ENCODE results near the gene SEPTIN3. TPM values are rescaled to one million over a fixed set of nuclear protein-coding genes. Genes with fewer than 3 reads are reported as not detected.

SEPTIN3 gene, protein sequence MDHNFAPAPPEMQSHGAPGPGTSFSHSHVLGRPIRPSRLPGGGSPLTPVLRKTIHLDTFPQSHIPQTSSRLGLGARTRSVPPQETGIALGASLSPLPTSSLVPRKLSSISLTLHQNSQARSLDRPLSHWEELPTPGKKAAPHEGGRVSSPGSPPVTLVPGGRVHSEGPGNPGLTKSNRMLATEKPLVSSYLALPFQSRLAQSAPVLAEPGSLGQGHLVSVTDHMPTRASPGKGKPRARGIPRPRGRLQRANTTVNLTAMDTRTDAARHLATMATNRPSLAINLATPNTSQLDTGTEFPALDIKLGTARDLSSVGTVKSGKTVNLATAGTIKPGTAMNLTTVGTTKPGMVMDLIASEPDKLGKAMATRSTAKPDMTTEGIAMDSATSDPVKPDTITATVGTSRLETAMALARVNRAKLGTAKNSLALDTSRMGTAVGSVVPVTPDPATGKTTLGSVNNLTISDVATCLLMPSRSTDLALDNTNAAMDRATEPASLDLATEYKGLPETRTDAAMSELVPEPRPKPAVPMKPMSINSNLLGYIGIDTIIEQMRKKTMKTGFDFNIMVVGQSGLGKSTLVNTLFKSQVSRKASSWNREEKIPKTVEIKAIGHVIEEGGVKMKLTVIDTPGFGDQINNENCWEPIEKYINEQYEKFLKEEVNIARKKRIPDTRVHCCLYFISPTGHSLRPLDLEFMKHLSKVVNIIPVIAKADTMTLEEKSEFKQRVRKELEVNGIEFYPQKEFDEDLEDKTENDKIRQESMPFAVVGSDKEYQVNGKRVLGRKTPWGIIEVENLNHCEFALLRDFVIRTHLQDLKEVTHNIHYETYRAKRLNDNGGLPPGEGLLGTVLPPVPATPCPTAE
- 1 to 10 TPM in 9 of 12 donors, under 1 TPM in 2, not detected in 1; 0.60 to 4.3 (median 1.2) TPM for polyA plus RNA-seq (ENCODE audit: insufficient read length in 12 of 12)
- long read RNA-seq, donor 1: 0 reads
- long read RNA-seq, donor 2: 0 reads
- long read RNA-seq, donor 3: 0 reads
- long read RNA-seq, donor 4: 0 reads
- long read RNA-seq, donor 5, partial matches to known transcripts: 0 of 1 reads
- long read RNA-seq, donor 5, other reads (novel, unspliced or antisense): 0 of 1 reads
- long read RNA-seq, donor 6: 0 reads
- long read RNA-seq, donor 7: 0 reads
- long read RNA-seq, donor 8: 0 reads
- long read RNA-seq, donor 9: 0 reads
- long read RNA-seq, donor 10: 0 reads
- long read RNA-seq, donor 11, full-length matches to known transcripts: 2 of 2 reads
- long read RNA-seq, donor 11, partial matches to known transcripts: 0 of 2 reads
- long read RNA-seq, donor 11, other reads (novel, unspliced or antisense): 0 of 2 reads

DNA sequence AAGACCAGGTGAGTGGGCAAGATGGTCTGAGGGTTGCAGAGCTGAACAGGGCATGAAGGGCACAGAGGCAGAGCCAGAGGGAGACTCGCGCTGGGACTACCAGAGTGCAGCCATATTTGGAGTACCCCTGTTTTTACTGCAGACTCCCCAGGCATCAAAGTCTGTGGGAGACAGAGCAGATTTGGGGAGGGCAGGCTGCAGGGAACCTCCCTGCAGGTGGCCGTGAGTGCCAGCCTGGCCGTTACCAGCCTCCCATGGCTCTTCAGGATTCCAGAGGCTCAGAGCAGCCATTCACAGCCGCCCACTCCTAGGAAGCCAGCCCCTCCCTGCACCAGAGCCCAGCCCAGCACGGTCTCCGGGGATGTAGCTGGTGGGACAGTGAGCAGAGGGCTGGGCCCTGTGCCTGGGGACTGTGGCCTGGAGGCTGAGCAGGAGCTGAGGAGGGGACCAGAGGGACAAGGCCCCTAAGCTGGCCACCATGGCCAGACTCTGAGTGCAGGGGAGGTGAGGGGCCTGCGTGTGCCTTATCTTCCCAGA is at the start of gene SEPTIN3:
TSS of gene SEPTIN3 (plus strand) at position 334 of the 537 bp plus-strand sequence. CDS start 2,050 bp downstream, outside the sequence.
- DNase-seq: no peak

DNA sequence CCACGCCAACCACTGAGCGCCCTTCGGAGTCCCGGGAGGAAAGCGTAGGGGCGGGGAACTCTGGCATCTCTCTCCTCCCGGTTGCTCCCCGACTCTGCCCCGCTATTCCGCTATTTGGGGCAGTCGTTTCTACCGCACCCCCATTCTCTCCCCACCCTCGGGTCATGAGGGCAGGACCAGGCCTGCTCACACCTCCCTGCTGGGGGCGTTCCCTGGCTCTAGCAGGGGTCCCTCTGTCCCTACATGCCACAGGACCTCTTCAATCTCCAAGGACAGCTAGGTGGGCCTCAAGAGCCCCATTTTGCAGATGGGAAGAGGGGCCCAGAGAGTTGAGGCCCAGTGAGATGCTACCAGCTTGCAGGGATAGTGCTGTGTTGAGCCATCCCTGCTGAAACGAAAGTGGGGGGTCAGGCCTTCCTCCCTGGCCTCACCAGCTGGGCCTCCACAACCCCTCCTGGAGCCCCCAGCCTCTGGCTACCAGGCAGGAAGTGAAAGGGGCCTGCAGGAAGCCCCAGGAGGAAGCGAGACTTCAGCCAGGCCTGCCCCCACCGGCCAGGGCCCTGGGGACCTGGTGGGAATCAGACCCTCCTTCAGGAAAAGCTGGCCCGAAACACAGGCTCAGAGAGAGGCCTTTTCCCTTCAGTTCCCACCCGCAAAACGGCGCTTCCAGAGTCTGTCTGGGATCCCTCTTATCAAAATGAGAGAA is 48.8 kb upstream of the SEPTIN3 start:
- DNase-seq: no peak

DNA sequence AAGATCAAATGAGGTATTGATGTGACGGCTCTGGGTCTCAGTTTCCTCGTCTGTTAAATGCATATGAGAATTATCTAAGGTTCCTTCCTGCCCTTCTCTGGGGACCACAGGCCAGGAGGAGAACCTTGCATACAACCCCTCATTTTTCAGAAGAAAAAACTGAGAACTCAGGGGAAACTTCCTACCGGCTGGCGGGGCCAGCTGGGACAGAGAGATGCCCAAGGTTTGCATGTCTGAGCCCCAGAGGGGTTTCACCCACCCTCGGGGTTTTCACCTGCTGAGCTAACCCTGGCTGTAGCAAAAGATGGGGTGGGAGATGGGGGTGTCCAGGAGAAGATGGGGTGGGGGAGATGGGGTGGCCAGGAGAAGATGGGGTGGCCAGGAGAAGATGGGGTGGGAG is 46.9 kb upstream of the SEPTIN3 start:
- DNase-seq: no peak

DNA sequence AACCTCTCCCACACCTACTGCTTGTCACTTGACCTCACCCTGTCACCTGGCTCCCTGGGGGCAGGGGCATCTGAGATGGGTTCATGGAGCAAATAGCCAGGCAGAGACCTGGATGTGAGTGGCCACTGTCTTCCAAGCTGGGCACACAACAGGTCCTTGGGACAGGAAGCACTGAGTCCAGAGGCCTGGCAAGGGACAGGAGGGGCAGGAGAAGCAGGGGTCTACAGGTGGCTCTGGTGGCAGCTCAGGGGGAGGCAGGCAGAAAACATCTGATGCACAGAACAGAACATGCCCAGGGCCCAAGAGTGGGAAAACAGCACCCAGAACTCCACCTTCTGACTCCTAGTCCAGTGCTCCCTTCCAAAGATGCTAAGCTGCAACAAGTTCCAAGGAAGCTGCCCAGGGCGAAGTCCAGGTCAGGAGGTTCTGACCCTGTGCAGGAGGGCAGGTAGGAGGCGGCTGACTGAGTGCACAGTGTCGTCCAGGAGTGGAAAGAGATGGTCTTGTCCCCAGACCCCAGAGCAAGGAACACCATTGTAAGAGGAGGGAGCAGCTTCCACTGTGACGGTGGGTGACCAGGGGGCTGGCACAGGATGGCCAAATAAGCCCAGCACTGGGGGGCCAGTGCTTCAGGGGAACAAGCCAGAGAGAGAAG is 46.2 kb upstream of the SEPTIN3 start:
- no peak for DNase-seq

DNA sequence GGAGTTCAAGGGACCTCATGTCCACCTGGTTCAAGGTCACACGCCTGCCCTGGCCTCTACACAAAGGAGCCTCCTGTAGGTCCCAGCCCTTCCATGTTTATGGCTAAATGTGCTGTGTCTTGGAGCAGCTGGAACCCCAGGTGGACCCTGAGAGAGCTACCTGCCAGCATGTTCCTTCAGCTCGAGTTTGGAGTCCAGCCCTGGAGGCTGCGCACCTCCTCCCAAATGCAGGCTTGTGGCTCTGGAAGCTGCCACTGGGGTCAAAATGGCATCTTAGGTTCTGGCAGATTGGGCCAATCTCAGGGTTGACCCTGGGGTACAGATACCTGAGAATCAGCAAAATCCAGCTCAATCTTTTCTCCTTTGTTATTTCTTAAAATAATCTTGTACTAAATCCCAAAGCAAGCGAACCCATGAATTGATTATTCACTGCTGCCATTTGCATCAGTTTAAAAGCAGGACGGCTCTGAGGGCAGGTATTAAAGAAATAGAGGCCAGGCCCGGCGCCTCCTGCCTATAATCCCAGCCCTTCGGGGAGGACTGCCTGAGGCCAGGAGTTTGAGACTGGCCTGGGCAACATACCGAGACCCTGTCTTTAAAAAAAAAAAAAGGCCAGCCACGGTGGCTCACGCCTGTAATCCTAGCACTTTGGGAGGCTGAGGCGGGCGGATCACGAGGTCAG is 45.5 kb upstream of the SEPTIN3 start:
- DNase-seq: no peak

DNA sequence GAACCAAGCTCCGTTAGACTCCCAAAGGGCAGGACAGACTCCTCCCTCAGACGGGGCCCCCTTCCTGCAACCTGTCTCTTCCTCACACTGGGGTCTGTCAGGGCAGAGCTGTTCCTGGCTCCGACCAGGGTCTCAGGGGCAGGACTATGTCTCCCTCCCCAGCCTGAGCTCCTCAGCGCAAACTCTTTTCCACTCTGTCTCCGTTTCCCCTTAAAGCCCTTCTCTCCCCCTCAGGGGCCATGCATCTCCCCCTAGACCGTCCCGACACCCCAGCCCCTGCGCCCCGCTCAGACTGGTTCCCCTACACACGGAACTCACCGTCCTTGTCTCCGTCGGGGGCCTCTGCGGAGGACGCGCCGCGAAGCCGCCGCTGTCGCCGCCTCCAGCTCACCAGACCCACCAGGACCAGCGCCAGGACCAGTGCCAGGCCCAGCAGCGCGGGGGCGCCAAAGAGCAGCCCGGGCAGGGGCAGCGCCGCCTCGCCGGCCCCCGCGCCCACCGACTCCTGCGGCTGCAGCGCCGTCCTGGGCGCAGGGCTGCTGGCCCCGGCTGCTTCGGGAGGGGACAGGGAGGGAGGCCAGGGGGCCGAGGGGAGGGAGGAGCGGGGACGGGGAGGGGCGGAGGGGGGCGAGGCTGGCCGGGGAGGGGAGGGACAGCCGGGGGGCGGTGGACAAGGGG is 43.3 kb upstream of the SEPTIN3 start:
- DNase-seq: no peak

DNA sequence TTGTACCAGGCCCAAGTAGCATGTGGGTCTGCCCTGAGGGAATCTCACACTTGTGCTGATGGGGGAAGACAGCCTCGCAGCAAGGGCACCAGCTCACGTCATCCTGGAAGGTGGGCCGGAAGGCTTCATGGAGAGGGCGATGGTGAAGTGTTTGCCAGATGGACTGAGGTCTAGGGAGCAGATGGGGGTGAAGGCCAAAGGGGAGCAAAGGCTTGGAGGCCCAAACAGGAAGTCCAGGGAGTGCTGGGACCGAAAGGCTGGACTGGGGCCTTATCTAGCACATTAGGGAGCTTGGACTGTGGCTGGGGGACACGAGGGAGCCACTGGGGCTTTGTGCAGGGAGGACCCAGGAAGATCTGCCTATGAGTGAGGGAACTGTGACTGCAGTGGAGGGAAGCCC is 41.4 kb upstream of the SEPTIN3 start:
- no peak for DNase-seq

DNA sequence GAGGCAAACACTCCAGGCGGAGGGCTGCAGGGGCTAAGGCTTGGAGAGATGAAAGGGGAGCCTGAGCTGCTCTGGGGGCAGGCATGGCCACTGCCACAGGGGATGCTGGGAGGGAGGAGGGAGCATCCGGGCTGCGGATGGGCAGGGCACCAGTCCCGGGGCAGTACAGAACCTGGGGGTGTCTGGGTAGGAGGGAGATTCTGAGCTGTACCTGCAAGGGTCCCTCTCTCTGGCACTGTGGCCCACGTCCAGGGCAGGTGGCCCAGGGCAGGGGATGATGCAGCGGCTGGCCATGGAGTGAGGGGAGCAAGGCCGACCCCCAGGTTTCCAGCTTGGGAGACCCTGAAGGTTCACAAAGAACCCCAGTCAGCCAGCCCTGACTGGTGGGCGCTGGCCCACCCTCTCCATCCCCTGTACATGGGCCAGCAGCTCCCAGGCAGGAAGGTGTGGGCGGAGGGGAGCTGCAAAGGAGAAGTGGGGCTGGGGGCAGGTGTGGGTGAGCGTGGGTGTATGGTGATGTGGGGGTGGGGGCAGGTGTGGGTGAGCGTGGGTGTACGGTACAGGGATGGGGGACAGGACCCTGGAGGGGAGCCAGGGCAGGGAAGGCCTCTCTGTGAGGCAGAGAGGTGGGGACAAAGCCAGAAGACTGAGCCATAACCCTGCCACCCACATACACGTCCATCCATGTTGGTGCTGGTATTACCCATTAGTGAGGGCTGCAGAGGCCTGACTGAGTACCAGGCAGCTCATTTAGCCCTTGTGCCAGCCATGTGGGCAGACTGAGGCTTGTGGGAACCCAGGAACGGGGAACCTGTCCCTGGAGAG is 40.4 kb upstream of the SEPTIN3 start:
- no peak for DNase-seq

DNA sequence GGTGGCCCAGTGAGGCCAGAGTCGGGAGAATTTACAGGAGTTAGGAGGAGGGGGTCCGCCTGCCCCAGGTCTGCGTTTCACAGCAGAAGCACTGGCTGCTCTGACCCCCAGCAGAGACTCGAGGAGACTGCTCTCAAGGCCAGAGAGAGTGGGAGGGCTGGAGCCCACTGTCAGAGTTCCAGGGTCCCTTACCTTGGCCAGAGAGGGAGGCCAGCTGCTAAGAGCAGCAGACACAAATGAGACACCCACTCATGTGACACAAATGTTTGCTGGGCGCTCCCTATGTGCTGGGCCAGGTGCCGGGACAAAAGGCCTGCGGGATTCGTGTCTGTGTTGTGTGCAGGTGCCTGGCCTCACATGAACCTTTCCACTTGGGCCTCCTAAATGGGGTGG is 39.8 kb upstream of the SEPTIN3 start:
- no peak for DNase-seq

DNA sequence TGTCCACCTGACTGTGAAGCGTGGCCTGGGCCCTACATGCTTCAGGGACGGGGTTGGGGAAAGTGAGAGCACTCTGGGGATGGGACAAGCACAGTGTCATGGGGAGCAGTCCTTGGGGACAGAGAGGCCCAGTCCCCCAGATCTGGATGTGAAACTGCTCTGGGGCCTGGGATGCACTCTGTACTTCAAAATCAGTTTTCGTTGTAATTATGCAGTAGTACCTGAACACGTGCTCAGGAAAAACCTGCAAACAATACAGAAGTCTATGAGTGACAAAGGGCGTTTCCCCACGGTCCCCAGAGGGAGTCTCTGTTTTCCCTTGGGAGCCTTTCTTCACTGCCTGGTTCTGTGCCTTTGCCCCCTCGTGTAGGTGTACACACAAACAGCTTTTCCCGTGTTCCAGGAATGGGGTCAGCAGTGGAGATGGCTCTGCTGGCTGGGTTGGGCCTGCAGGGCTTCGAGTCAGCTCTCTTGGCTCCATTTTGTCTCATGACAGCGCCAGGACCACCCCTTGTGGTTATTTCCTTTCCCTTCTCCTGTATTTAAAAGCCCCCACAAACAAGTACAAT is 37.5 kb upstream of the SEPTIN3 start:
- no peak for DNase-seq

DNA sequence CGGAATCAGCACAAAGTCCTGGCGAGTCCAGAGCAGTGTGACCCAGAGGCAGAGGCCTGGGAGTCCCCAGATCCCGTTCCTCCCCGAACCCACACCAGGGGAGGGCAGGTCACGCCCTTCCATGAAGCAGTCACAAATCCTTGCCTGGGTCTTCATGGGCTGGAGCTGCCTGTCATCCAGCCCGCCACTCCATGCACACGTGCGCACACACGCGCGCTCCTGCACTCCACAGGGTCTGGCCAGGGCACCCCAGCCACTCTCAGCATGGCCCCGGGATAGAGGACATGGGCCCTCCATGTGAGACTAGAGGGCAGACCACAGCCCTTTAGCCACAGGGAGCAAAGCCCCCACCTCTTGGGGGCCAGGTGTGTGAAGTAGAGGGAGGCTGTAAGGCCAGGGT is 36.9 kb upstream of the SEPTIN3 start:
- DNase-seq: no peak

DNA sequence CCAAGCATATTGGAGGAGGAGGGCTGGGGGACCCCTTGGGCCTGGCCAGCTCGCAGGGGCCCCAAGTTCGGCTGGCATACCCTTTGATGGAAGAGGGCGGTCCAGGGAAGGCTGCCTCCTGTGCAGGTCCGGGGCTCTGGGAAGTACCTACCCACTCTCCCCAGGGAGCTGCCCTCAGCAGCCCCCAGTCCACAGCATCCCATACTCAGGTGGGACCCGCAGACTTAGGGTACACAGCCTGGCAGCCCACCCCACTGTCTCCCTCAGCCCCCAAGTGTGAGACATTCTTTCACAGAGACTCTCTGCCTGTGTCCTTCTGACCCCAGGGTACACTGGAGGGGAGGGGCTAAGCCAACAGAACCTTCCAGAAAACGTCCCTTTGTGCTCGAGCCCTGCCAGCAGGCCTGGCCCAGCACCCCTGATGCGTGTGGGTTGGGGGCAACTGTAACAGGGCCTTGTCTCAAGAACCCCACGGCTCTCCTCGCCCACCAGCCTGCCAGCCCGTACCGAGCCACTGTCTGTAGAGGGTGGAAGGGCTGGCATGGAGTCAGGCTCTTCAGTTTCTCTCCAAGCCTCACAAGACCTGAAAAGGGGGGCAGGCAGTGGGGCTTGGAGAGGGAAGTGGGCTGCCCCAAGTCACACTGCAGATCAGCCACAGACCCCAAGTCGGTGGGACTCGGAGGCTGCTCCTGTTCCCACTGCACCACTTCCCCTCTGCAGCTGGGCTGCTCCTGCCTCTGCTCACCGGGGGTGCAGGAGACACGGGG is 35.6 kb upstream of the SEPTIN3 start:
- DNase-seq: no peak

DNA sequence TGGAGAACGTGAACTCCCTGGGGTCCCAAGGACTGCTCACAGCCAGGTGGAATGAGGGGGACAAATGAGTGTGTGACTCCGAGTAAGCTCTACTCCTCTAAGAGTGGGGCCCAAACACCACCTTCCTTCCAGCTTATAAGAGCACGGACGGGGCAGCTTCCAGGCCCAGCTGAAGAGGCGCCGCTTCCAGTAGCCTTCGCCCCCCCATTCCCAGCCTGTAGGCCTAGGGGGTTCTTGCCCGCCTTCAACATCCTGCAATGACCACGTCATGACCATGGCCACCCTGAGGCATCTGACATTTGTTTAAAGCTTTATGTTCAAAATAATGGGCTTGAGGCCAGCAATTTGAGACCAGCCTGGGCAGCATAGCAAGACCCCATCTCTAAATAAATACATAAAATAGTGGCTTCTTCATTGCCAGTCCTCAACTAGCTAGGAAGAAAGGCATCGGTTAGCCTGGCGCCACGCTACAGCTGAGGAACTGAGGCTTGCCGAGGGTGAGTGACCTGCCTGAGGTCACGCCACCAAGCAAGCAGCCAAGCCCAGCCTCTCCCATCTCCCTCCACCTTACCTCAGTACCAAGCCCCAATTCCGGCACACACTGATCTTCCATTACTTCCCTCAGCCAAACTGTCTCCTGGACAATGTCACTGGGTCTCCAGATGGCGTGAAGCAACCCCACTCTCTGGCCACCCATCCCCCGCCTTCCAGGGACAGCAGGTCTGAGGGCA is 34.8 kb upstream of the SEPTIN3 start:
- no peak for DNase-seq

DNA sequence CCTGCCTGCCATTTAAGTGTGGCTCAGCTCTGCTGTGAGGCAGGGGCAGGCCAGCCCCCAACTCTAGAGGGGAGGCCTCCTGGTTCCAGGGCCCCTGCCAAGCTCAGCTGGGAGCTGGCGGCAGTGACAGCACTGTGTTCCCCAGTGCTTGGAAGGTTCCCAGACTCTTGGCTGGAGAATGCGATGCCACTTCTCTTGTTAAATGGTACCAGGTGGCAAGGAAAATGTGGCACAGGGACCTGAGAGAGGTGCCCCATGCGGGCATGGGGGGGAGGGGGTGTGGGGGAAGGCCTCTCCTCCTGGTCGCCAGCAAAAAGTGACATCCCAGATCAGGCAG is 34.3 kb upstream of the SEPTIN3 start:
- DNase-seq: no peak

DNA sequence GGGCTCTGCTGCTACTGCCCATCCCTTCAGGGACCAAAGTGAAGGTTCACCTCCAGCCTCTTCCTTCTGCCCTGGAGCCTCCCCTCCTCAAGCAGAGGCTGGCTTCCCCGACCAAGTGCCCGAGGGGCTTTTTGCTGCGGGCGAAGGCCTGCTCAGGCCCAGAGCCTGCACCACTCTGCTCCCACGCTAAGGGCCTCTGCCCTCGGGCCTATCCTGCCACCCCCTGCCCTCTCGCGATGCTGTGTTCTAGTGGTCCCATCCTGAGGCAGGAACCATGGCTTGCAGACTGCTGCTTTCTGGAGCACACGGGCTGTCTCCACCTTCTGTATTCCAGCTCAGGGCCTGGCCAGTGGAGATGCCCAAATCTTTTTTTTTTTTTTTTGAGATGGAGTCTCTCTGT is 33.7 kb upstream of the SEPTIN3 start:
- DNase-seq: no peak

DNA sequence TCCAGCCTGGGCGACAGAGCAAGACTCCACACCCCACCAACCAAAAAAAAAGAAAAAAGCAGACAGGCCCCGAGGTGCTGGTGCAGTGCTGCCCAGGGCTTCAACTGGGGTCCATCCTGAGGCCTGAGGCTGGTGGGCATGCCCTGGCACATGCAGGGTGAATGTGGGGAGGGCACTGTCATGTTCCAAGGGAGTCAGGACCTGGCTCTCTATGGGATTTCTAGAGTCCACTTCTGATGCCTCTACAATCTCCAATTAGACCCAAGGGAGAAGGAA is 32.4 kb upstream of the SEPTIN3 start:
- no peak for DNase-seq
